ENCODE results near the gene FLCN. TPM values are rescaled to one million over a fixed set of nuclear protein-coding genes. Genes with fewer than 3 reads are reported as not detected.

The FLCN gene
- total RNA-seq, 1 experiment from 2014 or later, result 22.7 TPM

DNA sequence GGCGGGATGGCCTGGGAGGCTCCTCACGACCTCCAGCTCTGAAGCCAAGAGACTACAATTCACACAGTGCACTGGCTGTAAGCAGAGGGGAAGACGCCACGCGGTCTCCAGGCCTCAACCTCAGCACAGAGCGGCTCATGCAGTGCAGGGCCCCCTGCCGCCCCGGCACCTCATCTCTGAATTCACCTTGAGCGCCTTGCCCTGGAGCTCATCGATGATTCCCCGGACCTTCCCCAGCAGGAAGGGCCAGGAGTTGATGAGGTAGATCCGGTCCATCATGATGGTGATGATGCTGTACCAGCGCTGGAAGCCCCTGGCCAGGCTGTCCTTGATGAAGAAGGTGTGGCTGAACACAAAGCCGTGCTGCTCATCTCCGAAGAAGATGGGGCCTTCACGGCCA lies 13.2 kb downstream of the FLCN start:
- H3K9me3 ChIP-seq, result no peaks in the 10 kb centered on the region
- no peak for DNase-seq
- no peaks in the 10 kb centered on the region for H3K27me3 ChIP-seq
- no peak overlapping the region for H3K4me3 ChIP-seq
- H3K36me3 ChIP-seq, result no peaks in the 10 kb centered on the region; the same call in 1 of the 2 replicates

DNA sequence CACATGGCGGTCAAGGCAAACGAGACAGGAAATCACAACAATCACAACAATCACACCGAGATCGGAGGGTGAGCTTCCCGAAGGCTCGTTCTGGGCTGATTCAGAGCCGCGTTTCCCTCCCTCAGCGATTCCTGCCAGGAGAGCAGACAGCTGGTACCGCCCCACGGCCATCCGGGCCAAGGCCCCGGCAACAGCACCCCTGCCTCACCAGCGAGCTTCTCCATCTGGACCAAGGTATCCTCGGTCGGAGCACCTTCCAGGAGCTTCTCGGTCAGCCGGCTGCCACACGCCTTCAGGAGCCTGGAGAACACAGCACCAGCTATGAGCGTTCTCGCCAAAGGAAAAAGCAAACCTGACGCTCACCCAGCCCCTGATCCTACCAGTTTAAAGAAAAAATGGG lies 15.6 kb downstream of the FLCN start:
- no peaks in the 10 kb centered on the region for H3K9me3 ChIP-seq
- H3K4me3 ChIP-seq, result no peak overlapping the region
- H3K36me3 ChIP-seq, result no peaks in the 10 kb centered on the region; the same call in 1 of the 2 replicates
- no peak for DNase-seq
- no peaks in the 10 kb centered on the region for H3K27me3 ChIP-seq

DNA sequence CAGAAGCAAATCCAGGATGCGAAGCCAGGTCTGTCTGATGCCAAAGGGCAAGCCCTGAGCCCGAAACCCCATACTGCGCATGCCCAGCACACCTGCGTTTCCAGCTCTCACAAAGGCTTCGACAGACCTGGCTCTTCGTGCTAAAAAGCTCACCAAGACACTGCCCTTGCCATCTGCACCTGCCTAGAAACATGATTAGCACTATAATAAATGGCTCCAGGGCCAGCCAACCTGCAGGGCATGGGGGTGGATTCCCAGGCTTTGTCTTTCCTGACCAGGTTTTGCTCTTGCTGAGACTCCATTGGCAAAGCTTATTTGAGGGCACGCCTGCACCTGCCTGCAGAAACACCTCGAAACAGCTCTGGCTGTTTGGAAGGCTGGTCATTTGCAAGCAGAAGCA lies 16.4 kb downstream of the FLCN start:
- Histone ChIP-seq H3K36me3 (no peaks in the 10 kb centered on the region; the same call in 1 of the 2 replicates), H3K9me3 (no peaks in the 10 kb centered on the region), H3K4me3 (no peak overlapping the region), H3K27me3 (no peaks in the 10 kb centered on the region)
- no peak for DNase-seq

DNA sequence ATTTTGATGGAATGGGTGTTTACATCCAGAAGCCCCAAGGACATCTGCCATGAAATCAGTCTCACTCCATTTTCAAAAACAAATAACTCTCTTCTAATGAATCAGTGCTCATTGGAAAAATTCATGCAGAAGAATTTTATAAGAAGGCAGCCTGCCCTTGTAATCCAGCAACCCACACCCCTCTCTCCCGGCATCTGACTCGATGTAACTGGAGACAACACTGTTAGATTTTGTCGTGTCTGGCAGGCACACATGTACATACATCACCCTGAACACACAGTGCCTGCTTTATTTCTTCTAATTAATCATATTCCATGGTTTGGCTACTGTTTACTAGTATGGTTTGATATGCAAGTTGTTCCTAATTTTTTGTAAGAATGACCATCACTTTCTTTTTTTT lies 19.0 kb downstream of the FLCN start:
- H3K4me3 ChIP-seq, result no peak overlapping the region
- H3K27me3 ChIP-seq, result no peaks in the 10 kb centered on the region
- no peaks in the 10 kb centered on the region for H3K36me3 ChIP-seq
- DNase-seq, result no peak
- H3K9me3 ChIP-seq, result no peaks in the 10 kb centered on the region

DNA sequence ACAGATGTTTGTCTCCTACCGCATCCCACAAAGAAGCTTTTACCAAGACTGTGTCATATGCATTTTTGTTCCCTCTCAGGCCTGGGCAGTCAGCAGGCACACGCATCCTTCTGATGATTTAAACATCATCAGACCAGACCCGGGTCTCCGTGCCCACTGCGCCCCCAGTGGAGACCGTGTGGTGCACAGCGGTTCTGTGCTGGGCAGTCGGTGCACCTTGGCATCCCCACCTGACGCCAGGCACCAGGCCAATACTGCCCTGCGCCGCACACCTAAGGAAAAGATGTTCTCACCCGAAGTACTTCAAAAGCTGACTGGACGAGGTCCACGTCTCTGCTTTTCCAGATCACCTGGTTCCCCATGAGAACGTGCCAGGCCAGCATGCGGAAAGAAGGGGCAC lies 20.2 kb downstream of the FLCN start:
- no peak for DNase-seq
- H3K4me3 ChIP-seq, result no peak overlapping the region
- H3K36me3 ChIP-seq, result no peaks in the 10 kb centered on the region
- no peaks in the 10 kb centered on the region for H3K27me3 ChIP-seq
- H3K9me3 ChIP-seq, result no peaks in the 10 kb centered on the region

DNA sequence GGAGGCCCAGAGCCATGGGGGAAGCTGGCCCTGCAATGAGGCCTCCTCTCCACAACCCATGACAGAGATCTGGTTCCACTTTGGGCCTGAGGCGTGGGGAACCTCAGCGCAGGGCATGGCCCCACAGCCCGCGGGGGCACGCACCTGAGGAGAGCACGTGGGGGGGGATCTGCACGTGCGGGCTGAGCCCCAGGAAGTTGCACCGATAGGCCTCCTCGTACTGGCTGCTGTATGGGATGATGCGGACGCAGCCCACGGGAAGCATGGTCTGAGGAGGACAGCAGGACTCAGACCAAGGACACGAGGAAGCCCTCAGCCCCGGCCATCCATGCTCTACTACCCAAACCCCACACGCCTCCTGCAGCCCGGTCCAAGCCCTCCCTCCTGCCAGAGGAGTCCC lies 20.7 kb downstream of the FLCN start:
- Histone ChIP-seq H3K4me3 (no peak overlapping the region), H3K27me3 (no peaks in the 10 kb centered on the region), H3K36me3 (no peaks in the 10 kb centered on the region), H3K9me3 (no peaks in the 10 kb centered on the region)
- DNase-seq, result no peak

DNA sequence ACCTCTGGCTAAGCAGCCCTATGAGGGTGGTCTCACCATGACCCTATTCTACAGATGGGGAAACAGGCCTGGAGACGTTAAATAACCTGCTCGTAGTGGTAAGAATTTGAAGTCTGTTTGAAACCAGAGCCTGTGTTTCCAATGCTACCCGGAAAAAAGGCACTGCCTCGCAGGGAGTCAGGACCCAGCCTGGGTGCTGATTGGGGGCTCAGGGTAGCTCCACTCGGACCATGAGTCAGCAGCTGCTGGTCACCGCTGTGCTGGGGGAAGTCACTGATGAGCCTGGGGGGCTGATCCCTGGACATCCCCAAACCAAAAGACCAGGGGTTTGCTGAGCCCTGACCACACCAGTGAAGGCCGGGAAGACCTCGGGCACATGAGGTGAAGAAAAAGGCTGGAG lies 21.4 kb downstream of the FLCN start:
- no peak for DNase-seq
- Histone ChIP-seq H3K27me3 (no peaks in the 10 kb centered on the region), H3K4me3 (no peak overlapping the region), H3K9me3 (no peaks in the 10 kb centered on the region), H3K36me3 (no peaks in the 10 kb centered on the region)

DNA sequence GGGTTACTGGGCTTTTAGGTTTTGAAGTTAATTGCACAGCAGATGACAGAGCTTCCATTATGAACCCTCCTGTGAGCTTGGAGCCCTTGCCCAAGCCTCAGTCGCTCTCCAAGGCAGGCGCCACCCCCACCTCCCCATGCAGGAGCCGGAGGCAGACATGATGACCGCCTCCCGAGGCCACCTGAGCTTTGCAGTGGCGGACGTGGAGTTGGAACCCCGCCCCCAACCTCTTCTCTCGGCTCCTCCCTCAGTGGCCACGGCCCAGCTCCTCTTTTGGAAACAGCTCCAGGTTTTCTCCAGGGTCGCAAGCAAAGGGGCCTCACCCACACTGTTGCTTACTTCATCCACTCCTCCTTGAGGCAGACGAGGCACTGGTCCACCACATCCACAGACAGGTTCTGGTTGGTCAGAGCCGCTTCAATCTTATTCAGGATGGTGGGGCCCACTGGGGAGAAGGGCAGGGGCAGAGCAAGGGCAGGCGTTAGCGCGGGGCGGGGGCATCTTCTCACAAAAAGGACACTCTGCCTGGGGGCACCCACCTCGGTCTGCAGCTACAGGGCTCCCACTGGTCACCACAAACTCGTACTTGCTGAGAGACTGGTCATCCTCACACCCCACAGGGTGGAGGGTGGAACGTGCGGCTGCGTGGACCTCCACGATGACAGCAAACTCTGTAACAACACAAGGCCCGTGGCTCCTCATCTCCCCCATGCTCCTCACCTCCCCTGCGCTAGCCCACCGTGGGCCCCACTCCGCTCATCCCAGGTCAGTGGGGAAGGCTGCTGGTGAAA lies 22.1 kb downstream of the FLCN start:
- no peaks in the 10 kb centered on the region for H3K27me3 ChIP-seq
- no peaks in the 10 kb centered on the region for H3K9me3 ChIP-seq
- no peak overlapping the region for H3K4me3 ChIP-seq
- DNase-seq, result no peak
- no peaks in the 10 kb centered on the region for H3K36me3 ChIP-seq

DNA sequence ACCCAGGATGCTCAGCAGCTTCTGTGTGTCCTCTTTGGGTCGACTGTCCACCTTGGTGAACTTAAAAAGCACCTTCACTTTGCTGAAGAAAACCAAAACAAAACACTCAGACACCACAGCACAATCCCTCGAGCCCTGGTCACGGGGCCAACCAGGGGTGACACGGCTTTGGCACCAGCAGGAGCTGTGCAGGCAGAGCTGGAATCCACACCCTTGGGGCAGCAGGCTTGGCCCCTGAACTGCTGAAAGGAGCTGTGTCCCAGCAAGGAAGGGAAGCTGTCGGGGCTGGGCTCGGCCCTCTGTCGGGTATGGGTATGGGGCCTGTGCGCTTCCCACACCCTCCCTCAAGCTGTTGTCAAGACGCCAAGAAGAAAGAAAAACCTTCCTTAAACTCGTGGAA lies 23.2 kb downstream of the FLCN start:
- no peaks in the 10 kb centered on the region for H3K27me3 ChIP-seq
- no peaks in the 10 kb centered on the region for H3K36me3 ChIP-seq
- H3K4me3 ChIP-seq, result no peak overlapping the region
- DNase-seq, result no peak
- H3K9me3 ChIP-seq, result no peaks in the 10 kb centered on the region

DNA sequence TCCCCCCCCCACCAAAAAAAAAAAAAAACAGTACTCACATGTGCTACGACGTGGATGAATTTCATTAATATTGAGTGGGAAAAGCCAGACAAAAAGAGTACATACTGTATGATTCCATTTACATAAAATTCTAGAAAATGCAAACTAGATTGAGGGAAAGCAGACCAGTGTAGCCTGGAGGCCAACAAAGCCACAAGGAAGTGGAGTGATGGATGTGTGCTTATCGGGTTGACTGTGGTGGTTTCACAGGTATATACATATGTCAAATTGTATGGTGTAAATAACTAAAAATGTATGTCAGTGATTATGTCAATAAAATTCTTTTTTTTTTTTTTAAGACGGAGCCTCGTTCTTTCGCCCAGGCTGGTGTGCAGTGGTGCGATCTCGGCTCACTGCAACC lies 29.0 kb downstream of the FLCN start:
- no peak overlapping the region for H3K4me3 ChIP-seq
- no peaks in the 10 kb centered on the region for H3K27me3 ChIP-seq
- DNase-seq, result no peak
- H3K9me3 ChIP-seq, result no peaks in the 10 kb centered on the region
- H3K36me3 ChIP-seq, result no peaks in the 10 kb centered on the region

DNA sequence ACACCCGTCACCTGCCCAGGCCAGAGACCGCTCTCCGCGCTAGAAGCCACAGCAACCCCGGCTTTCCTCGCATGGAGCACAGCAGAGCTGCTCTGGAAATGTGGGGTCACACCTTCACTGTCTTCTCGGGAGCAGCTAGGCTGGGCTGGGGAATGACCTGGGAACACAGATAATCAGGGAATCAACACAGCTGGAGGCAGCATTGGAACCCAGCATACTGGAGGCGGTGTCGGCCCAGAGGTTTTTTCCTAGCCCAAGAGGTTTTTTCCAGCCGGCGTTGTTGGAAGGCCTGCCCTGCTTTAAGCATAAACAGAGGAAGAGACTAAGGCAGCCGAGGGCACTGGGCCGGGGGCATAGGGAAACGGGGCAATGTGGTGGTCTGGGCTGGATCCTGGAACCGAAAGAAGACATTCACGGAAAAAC lies 30.0 kb downstream of the FLCN start:
- no peaks in the 10 kb centered on the region for H3K27me3 ChIP-seq
- peak; percentile 10 for DNase-seq
- no peaks in the 10 kb centered on the region for H3K9me3 ChIP-seq
- H3K36me3 ChIP-seq, result peaks cover 4% of the 10 kb centered on the region
- H3K4me3 ChIP-seq, result no peak overlapping the region

DNA sequence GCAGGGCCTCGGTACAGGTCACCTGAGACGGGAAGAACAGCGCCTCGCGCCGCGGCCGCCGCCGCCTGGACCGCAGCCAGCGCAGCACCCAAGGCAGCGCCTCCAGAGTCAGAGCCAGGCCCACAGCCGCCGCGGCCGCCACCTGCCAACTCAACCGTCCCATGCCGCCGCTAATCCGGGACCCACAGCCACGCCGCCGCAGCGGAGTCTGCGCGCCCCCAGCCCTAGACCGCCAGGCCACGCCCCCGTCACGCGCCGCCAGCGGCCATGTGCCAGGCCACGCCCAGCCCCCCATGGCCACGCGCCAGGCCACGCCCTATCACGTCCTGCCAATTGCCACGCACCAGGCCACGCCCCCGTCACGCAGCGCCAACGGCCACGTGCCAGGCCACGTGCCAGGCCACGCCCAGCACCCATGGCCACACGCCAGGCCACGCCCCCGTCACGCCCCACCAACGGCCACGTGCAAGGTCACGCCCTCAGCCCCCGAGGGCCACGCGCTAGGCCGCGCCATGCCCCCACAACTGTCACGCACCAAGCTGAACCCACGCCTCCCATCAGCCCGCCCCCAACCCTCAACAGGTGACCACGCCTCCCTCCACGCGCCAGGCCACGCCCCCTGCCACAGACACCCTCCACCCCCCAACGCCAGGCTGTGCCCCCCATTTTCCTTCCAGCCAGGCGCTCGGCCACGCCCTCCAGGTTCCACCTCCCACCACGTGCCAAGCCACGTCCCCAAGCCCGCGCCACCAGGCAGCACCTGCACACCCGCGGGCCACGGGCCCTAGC lies 30.6 kb downstream of the FLCN start, which contains the start of gene PLD6:
Gene PLD6 (minus strand): TSS at position 210 of the 789 bp plus-strand sequence. CDS start 47 bp downstream, at position 163.
- no peaks in the 10 kb centered on the region for H3K9me3 ChIP-seq
- H3K27me3 ChIP-seq, result no peaks in the 10 kb centered on the region
- H3K36me3 ChIP-seq, result peaks cover 5% of the 10 kb centered on the region
- H3K4me3 ChIP-seq, result peak within 1 kb of the TSS; percentile 61
- peak; percentile 72 for DNase-seq

DNA sequence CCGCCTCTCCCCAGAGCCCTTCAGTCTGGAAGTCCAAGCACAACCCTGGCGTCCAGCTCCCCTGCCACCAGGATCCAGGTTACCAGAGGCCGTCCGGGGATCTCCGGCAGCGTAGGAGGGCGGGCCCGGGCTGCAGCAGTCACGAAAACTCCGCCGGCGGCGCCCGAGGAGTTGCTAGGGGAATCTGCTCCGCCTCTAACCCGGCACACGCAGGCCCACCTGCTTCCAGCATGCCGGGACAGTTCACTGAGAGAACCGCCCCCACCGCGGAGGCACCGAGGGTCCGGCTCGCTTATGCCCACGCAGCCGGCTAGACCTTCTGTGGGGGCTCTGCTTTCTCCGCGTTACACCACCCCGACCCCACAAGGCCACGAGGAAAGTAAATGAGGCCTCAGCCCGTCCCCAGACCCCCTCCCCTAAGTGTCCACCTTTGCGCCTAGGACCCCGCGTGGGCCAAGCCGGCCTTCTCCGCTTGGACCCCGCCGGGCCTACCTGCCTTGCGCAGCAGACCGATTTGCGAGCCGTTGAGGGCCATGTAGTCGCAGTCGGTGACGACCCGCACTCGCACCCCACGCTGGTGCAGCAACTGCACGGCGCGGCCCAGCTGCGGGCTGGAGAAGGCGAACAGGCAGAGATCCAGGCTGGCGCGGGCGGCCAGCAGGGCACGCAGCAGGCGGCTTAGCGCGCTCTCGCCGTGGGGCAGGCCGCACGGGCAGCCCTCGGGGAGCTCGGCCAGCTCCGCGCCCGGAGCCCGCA lies 31.4 kb downstream of the FLCN start:
- peak overlapping the region; percentile 61 for H3K4me3 ChIP-seq
- H3K27me3 ChIP-seq, result no peaks in the 10 kb centered on the region
- peaks cover 9% of the 10 kb centered on the region for H3K36me3 ChIP-seq
- no peaks in the 10 kb centered on the region for H3K9me3 ChIP-seq
- DNase-seq, result peak; percentile 64

DNA sequence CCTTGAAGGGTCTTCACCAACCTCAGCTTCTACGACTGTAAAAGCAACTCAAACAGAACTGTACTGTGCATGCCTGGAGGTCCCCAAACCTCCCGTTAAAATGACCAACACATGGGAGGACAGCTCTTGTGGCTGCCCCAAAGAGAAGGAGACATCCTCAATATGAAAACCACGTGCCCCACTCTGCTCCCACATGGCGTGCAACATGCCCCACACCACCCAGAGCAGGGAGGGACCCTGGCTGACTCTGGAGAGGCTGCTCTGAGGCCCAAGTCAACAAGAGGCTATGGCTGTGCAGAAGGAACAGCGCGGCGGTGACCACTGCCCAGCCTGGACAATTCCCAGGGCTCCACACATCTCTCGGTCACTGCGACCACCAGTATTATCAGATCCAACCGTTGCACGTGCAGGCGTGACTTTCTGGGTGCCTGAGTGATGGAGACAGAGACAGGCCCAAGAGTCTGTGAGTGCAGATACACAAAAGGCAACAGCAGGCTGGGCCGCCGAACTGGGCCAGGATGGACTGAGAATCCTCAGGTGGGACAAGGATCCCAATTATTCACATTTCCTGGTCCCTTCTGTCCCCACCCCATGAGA lies 32.2 kb downstream of the FLCN start:
- Histone ChIP-seq H3K27me3 (no peaks in the 10 kb centered on the region), H3K4me3 (peak overlapping the region; percentile 61), H3K36me3 (peaks cover 9% of the 10 kb centered on the region), H3K9me3 (no peaks in the 10 kb centered on the region)
- DNase-seq, result no peak

DNA sequence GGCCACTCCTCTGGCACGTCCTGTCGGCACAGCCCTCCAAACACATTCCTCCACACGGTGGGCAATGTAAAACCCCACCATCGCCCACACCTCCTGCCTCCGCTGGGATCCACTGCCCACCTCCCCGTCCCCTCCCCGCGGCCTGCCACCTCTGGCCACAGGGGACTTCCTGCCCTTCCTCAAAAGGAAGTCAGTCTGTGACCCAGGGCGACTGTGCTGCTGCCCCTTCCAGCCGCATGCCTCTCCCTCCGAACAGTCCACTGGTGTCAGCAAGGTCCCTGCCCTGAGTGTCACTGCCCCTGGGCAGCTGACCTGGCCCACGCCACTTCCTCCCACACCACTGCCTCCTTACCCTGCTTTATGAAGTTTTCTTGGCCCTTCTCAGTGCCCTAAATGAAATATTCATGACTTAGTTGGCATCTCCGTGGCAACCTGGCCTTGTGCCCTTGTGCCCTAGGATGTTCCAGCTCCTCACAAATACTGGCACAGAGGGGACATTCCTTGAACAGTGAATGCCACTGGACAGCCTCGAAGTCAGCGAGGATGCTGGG lies 32.9 kb downstream of the FLCN start:
- Histone ChIP-seq H3K4me3 (peak overlapping the region; percentile 61), H3K27me3 (no peaks in the 10 kb centered on the region), H3K36me3 (peaks cover 9% of the 10 kb centered on the region), H3K9me3 (no peaks in the 10 kb centered on the region)
- DNase-seq, result peak; percentile 43

DNA sequence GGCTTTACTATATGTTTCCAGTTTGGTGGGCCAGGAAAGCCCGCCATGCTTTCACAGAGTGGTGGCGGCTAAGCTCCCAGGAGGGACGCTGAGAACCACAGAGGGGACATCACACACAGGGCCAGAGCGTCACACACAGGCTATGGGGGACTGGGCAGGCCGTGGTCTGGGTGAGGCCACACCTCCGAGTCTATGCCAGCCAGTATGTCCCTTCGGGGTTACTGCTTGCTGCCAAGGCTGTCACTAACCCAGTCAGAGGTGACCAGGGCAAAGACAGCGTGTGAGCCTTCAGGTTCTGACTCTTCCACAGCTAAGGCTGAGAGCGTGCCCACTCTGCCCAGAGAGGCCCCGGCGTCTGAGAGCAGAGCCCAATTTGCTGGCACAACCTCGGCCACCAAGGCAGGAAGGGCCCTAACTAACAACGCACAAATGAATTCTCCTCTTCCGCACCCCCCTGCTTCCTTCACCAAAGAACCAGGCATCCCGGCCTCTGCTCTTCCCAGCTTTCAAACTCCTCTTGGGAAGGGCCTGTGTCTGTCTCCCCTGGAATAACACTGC lies 33.7 kb downstream of the FLCN start:
- no peaks in the 10 kb centered on the region for H3K9me3 ChIP-seq
- no peak overlapping the region for H3K4me3 ChIP-seq
- DNase-seq, result no peak
- H3K27me3 ChIP-seq, result no peaks in the 10 kb centered on the region
- peaks cover 9% of the 10 kb centered on the region for H3K36me3 ChIP-seq

Measured in MG63 (cell line).